ENCODE measurements around the gene SORT1. TPM values are rescaled to one million over a fixed set of nuclear protein-coding genes. Genes with fewer than 3 reads are reported as not detected.

The SORT1 gene
- total and polyA plus RNA-seq, 2 of the 13 experiments (the other 11 are each of a cell fraction or from before 2014, with no cell fraction given), result 32.4 to 93.0 TPM

GRCh38 chr1:109277434-109278204 is 120.1 kb downstream of the SORT1 start (continued):
- TF ChIP-seq, protein P1, sequence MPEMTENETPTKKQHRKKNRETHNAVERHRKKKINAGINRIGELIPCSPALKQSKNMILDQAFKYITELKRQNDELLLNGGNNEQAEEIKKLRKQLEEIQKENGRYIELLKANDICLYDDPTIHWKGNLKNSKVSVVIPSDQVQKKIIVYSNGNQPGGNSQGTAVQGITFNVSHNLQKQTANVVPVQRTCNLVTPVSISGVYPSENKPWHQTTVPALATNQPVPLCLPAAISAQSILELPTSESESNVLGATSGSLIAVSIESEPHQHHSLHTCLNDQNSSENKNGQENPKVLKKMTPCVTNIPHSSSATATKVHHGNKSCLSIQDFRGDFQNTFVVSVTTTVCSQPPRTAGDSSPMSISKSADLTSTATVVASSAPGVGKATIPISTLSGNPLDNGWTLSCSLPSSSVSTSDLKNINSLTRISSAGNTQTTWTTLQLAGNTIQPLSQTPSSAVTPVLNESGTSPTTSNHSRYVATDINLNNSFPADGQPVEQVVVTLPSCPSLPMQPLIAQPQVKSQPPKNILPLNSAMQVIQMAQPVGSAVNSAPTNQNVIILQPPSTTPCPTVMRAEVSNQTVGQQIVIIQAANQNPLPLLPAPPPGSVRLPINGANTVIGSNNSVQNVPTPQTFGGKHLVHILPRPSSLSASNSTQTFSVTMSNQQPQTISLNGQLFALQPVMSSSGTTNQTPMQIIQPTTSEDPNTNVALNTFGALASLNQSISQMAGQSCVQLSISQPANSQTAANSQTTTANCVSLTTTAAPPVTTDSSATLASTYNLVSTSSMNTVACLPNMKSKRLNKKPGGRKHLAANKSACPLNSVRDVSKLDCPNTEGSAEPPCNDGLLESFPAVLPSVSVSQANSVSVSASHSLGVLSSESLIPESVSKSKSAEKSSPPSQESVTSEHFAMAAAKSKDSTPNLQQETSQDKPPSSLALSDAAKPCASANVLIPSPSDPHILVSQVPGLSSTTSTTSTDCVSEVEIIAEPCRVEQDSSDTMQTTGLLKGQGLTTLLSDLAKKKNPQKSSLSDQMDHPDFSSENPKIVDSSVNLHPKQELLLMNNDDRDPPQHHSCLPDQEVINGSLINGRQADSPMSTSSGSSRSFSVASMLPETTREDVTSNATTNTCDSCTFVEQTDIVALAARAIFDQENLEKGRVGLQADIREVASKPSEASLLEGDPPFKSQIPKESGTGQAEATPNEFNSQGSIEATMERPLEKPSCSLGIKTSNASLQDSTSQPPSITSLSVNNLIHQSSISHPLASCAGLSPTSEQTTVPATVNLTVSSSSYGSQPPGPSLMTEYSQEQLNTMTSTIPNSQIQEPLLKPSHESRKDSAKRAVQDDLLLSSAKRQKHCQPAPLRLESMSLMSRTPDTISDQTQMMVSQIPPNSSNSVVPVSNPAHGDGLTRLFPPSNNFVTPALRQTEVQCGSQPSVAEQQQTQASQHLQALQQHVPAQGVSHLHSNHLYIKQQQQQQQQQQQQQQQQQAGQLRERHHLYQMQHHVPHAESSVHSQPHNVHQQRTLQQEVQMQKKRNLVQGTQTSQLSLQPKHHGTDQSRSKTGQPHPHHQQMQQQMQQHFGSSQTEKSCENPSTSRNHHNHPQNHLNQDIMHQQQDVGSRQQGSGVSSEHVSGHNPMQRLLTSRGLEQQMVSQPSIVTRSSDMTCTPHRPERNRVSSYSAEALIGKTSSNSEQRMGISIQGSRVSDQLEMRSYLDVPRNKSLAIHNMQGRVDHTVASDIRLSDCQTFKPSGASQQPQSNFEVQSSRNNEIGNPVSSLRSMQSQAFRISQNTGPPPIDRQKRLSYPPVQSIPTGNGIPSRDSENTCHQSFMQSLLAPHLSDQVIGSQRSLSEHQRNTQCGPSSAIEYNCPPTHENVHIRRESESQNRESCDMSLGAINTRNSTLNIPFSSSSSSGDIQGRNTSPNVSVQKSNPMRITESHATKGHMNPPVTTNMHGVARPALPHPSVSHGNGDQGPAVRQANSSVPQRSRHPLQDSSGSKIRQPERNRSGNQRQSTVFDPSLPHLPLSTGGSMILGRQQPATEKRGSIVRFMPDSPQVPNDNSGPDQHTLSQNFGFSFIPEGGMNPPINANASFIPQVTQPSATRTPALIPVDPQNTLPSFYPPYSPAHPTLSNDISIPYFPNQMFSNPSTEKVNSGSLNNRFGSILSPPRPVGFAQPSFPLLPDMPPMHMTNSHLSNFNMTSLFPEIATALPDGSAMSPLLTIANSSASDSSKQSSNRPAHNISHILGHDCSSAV (CRISPR knock-in tag; IDR thresholded peaks at IDR 0.05; ENCODE audit: borderline replicate concordance), result no peak
- TF ChIP-seq NFKB2 (CRISPR knock-in tag; IDR thresholded peaks at IDR 0.05; ENCODE audit: borderline replicate concordance) (peak; percentile 61; the same call in 1 of the 2 replicates), BHLHE40 (IDR thresholded peaks at IDR 0.05; ENCODE audit: low read length) (no peak), AKAP8 (CRISPR knock-in tag; IDR thresholded peaks at IDR 0.05) (peak; percentile 31; the same call in 1 of the 2 replicates), MYPOP (CRISPR knock-in tag; IDR thresholded peaks at IDR 0.05) (no peak; the same call in 1 of the 2 replicates), ZNF563 (CRISPR knock-in tag; IDR thresholded peaks at IDR 0.05) (peak; percentile 18; the same call in 1 of the 2 replicates), MXI1 (IDR thresholded peaks at IDR 0.05; ENCODE audit: borderline replicate concordance, low read depth, low read length) (peak; percentile 40; the same call in 1 of the 3 replicates), ETV6 (CRISPR knock-in tag; conservative IDR thresholded peaks at IDR 0.05) (0 out of 2 replicates have a peak, but pooled peaks have one; percentile 36), CHD2 (IDR thresholded peaks at IDR 0.05; ENCODE audit: low read depth, low read length) (no peak), SP4 (CRISPR knock-in tag; IDR thresholded peaks at IDR 0.05) (peak; percentile 63; the same call in 1 of the 2 replicates), JARID2 (CRISPR knock-in tag; IDR thresholded peaks at IDR 0.05; ENCODE audit: insufficient replicate concordance) (no peak), MLX (CRISPR knock-in tag; IDR thresholded peaks at IDR 0.05) (peak; percentile 52; the same call in 1 of the 2 replicates), ZNF33A (CRISPR knock-in tag; IDR thresholded peaks at IDR 0.05; ENCODE audit: borderline replicate concordance) (no peak), TFE3 (CRISPR knock-in tag; IDR thresholded peaks at IDR 0.05) (peak; percentile 39; the same call in 1 of the 2 replicates)
- TF ChIP-seq, protein P2, sequence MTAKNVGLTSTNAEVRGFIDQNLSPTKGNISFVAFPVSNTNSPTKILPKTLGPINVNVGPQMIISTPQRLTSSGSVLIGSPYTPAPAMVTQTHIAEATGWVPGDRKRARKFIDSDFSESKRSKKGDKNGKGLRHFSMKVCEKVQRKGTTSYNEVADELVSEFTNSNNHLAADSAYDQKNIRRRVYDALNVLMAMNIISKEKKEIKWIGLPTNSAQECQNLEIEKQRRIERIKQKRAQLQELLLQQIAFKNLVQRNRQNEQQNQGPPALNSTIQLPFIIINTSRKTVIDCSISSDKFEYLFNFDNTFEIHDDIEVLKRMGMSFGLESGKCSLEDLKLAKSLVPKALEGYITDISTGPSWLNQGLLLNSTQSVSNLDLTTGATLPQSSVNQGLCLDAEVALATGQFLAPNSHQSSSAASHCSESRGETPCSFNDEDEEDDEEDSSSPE (CRISPR knock-in tag; IDR thresholded peaks at IDR 0.05), result 0 out of 2 replicates have a peak, but pooled peaks have one; percentile 40
